Measurements from ENCODE around the gene MYO7A. TPM values are rescaled to one million over a fixed set of nuclear protein-coding genes. Genes with fewer than 3 reads are reported as not detected.

The MYO7A gene
- total RNA-seq, 3 donors from 2014 or later = 4.3 to 23.5 (median 4.5) TPM

- no peaks in the 10 kb centered on the region for H3K27me3 ChIP-seq
- no peak overlapping the region for H3K4me3 ChIP-seq
- no peaks in the 10 kb centered on the region for H3K4me1 ChIP-seq
- H3K27ac ChIP-seq = no peak overlapping the region
- TF ChIP-seq POLR2AphosphoS5 (IDR thresholded peaks at IDR 0.05) (no peak), POLR2A (IDR thresholded peaks at IDR 0.05) (no peak), CTCF (IDR thresholded peaks at IDR 0.05) (no peak)
- intact Hi-C loops (cut with DNase I; ENCODE audit: low total_unique reads) = loop anchor here (10.0 kb wide), 1 partner anchor 350 kb away; no protein-coding TSS in a partner anchor
- no peak for DNase-seq (ENCODE audit: low spot score in 2 of 2)
- no peaks in the 10 kb centered on the region for H3K9me3 ChIP-seq
- no peaks in the 10 kb centered on the region for H3K36me3 ChIP-seq
Measured at GRCh38 chr11:77195071-77195755, 67.2 kb downstream of the MYO7A start.

GRCh38 chr11:77196961-77197360, 68.9 kb downstream of the MYO7A start:
- no peaks in the 10 kb centered on the region for H3K36me3 ChIP-seq
- no peak overlapping the region for H3K27ac ChIP-seq
- no peak overlapping the region for H3K4me3 ChIP-seq
- H3K4me1 ChIP-seq = no peaks in the 10 kb centered on the region
- no peaks in the 10 kb centered on the region for H3K9me3 ChIP-seq
- H3K27me3 ChIP-seq = no peaks in the 10 kb centered on the region
- intact Hi-C loops (cut with DNase I; ENCODE audit: low total_unique reads) = loop anchor here (10.0 kb wide), 1 partner anchor 348 kb away; no protein-coding TSS in a partner anchor
- TF ChIP-seq POLR2A (IDR thresholded peaks at IDR 0.05) = no peak
- no peak for TF ChIP-seq CTCF (IDR thresholded peaks at IDR 0.05)
- TF ChIP-seq POLR2AphosphoS5 (IDR thresholded peaks at IDR 0.05) = no peak
- peak in 1 of 2 donors; percentile 30 for DNase-seq (ENCODE audit: low spot score in 2 of 2)

GRCh38 chr11:77197626-77198320, 69.7 kb downstream of the MYO7A start:
- no peaks in the 10 kb centered on the region for H3K4me1 ChIP-seq
- no peak overlapping the region for H3K4me3 ChIP-seq
- intact Hi-C loops (cut with DNase I; ENCODE audit: low total_unique reads) = loop anchor here (10.0 kb wide), 1 partner anchor 347 kb away; no protein-coding TSS in a partner anchor
- H3K27me3 ChIP-seq = no peaks in the 10 kb centered on the region
- TF ChIP-seq POLR2AphosphoS5 (IDR thresholded peaks at IDR 0.05) (no peak), POLR2A (IDR thresholded peaks at IDR 0.05) (no peak), CTCF (IDR thresholded peaks at IDR 0.05) (no peak)
- no peaks in the 10 kb centered on the region for H3K36me3 ChIP-seq
- no peaks in the 10 kb centered on the region for H3K9me3 ChIP-seq
- no peak overlapping the region for H3K27ac ChIP-seq
- DNase-seq (ENCODE audit: low spot score in 2 of 2) = peak in 1 of 2 donors; percentile 31

GRCh38 chr11:77198440-77198849, 70.4 kb downstream of the MYO7A start:
- Histone ChIP-seq H3K36me3 (no peaks in the 10 kb centered on the region), H3K27me3 (no peaks in the 10 kb centered on the region)

More at GRCh38 chr11:77198440-77198849, 70.4 kb downstream of the MYO7A start:
- Histone ChIP-seq H3K27ac (no peak overlapping the region), H3K4me3 (no peak overlapping the region), H3K9me3 (no peaks in the 10 kb centered on the region), H3K4me1 (no peaks in the 10 kb centered on the region)
- intact Hi-C loops (cut with DNase I; ENCODE audit: low total_unique reads) = loop anchor here (10.0 kb wide), 1 partner anchor 346 kb away; no protein-coding TSS in a partner anchor
- DNase-seq (ENCODE audit: low spot score in 2 of 2) = peak in 1 of 2 donors; percentile 48
- no peak for TF ChIP-seq POLR2AphosphoS5 (IDR thresholded peaks at IDR 0.05)
- TF ChIP-seq POLR2A (IDR thresholded peaks at IDR 0.05) = no peak
- no peak for TF ChIP-seq CTCF (IDR thresholded peaks at IDR 0.05)
